Embryonic facial prominence (tissue), 1 donor: ENCODE results near the gene UST.
"Not testable (repeated sequence)": the region's sequence is repeated elsewhere in the genome, so short reads cannot be mapped to it uniquely, and the experiment has no call there.

Experiments used
- DNase-seq: peaks from one replicate; pipeline ENCODE4 v3.0.0-alpha.2; 2016; ENCODE audit errors: extremely low spot score

Gene UST

DNA sequence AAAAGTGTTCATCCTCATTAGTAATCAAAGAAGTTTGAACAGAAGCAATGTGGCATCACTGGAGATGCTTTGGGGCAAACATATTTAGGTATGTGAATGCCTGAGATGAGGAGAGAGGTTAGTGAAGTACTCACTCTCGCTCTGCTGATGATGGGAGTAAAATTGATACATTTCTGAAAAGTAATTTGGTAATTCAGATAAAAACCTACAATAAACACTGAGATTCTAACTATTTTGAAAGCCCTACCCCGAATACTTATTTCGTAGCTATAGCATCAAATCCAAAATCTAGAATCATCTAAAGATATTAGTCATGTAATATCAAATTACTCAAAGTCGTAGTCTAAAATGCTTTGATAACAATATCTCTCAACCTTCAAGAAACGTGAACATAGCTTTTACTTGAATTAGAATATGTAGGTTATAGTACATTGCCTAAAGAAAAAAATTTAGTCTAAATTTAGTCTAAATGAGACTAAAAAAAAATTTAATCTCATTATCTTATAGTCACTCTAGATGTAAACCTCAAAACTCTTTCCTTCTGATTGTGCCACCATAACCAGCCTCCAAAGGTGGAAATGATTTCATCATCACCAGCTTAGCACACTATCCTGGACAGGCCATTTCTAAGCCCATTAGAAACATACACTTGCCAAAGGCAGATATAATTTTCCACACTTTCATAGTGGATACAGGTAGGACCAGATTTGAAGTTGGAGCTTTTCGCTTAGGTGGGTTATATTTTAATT, 338.2 kb downstream of the UST start:
- DNase-seq: no peak

DNA sequence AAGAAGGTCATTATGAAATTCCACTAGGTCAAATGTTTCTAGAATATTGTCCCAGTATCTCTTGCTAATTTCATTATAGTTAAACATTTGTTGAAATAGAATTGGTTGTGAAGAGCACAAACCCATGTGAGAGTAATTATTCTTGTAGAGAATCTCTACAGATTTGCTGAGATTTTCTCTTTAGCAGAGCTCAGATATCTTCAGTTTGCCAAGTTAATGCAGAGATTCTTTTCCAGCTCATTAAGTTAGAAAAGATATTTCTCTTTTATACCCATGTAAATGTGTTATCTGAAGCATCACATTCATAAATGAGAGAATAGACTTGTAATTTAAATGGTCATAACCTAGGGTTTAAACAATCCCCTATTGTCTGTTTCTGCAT, 338.7 kb downstream of the UST start:
- DNase-seq: no peak

DNA sequence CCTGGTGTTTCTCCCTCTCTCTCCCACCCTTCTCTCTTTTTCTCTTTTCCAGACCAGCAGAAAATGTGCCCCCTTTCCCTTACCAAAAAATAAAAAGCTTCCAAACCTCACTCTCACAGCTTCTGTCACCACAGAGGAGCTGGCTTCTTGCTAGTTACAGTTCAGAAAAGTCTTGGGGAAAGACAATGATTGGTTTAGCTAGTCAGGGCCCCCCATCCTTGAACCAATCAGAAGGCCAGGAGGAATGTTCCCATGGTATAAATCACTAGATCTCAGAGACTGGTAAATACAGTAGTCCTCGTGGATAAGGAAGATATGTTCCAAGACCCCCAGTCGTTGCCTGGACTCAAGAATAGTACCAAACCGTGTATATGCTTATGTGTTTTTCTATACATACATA, 339.5 kb downstream of the UST start:
- DNase-seq: no peak

- no peak for DNase-seq
These were observed 341.1 kb downstream of the UST start for GRCh38 chr6:149087898-149088297.

GRCh38 chr6:149088361-149088760, 341.5 kb downstream of the UST start:
- no peak for DNase-seq

DNA sequence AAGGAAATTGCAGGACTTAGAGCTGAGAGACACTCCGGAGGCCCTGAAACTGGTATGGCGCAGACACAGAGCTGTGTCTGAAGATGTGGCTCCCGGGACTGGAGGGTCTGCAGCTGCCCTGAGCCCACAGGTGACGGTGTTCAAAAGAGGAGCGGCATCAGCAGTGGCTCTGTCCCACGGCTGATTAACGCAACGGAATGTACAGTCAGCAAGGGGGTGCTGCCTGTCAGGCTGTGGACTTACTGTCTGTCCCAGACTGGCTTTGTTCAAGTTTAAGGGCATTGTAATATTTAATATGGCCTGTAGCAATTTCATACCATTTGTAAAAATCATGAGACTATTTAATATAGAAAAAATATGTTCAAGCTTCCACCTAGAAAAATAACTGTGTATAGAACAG, 342.7 kb downstream of the UST start:
- DNase-seq: no peak

DNA sequence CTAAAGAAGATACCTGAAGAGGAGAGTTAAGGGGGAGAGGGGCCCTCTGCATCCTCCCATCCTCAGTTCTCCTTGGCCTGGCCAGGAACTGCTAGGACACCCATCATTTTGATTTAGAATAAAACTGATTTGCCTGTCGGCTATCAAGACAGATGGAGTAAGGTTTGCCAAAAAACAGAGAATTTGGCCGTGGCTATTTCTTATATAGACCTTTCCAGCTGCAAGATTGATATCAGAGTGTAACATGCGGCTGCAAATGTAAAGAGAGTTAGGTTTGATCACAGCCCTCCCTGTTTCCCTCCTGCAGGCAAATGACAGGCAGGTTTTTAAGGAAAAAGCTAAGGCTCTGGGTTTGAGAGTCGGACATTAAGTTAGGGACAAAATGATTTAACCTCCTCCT, 344.1 kb downstream of the UST start:
- DNase-seq: no peak

- DNase-seq: no peak
These were observed 346.8 kb downstream of the UST start for GRCh38 chr6:149093643-149094042.

GRCh38 chr6:149094156-149094555, 347.3 kb downstream of the UST start:
- DNase-seq: no peak

GRCh38 chr6:149094934-149095351, 348.1 kb downstream of the UST start:
- no peak for DNase-seq

- DNase-seq: no peak
These were observed 349.0 kb downstream of the UST start for GRCh38 chr6:149095842-149096241.

GRCh38 chr6:149097794-149098193, 351.0 kb downstream of the UST start:
- DNase-seq: no peak

DNA sequence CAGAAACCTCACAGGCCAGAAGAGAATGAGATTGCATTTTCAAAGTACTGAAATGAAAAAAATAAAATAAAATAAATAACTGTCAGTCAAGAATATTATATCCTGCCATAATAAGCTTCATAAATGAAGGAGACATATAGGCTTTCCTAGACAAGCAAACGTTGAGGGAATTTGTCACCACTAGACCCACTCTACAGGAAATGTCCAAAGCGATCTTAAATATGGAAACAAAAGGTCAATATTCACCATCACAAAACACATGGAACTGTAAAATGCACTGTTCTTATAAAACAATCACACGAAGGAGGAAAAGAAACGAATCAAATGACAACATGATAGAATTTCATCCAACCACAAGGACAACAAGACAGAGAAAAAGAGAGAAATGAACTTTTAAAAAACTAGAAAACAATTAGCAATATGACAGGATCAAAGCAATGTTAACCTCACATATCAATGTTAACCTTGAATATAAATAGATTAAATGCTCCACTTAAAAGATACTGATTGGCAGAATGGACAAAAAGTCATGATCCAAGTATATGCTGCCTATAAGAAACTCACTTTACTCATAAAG, 352.0 kb downstream of the UST start:
- DNase-seq: no peak

DNA sequence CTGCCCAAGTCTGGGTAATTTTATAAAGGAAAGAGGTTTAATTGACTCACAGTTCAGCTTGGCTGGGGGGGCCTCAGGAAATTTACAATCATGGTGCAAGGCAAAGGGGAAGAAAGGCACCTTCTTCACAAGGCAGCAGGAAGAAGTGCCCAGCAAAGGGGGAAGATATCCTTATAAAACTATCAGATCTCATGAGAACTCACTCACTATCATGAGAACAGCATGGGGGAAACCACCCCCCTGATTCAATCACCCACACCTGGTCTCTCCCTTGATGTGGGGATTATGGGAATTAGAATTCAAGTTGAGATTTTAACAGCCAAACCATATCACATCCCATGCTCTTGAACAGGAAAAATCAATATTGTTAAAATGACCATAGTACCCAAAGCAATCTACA, 355.5 kb downstream of the UST start:
- DNase-seq: no peak

DNA sequence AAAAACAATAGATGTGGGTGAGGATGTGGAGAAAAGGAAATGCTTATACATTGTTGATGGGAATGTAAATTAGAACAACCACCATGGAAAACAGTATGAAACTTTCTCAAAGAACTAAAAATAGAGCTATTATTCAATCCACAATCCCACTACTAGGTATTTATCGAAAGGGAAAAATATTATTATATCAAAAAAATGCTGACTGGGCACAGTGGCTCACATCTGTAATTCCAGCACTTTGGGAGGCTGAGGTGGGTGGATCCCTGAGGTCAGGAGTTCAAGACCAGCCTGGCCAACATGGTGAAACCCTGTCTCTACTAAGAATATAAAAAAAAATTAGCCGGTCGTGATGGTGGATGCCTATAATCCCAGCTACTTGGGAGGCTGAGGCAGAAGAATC, 357.1 kb downstream of the UST start:
- not testable (repeated sequence) for DNase-seq

- no peak for DNase-seq
These were observed 360.7 kb downstream of the UST start for GRCh38 chr6:149107520-149107919.

- no peak for DNase-seq
These were observed 361.4 kb downstream of the UST start for GRCh38 chr6:149108038-149108748.

- no peak for DNase-seq
These were observed 361.9 kb downstream of the UST start for GRCh38 chr6:149108749-149109100.

GRCh38 chr6:149109397-149110070, 362.7 kb downstream of the UST start:
- DNase-seq: no peak

DNA sequence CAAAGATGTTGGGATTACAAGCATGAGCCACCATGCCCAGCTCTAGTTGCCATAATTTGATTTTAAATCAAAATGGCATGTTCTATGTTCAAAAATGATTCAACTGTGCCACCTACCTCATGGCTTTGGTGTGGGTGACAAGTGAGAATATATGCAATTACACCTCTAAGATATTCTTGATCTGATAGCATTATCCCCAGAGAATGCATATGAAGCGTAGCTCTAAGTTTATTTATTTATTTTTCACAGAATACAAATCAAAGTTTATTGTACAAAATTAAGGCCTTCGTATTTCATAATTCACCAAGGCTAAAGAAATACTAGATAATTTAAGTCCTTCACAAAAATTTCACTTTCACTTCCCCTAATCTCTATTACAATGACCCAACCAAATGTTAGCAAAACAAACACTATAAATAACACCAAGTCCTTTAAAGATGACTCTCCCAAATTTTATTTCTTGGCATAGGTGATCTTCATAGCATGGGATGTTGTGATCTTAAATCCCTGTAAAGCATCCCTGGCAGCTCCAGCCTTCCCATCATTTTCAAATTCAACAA, 364.8 kb downstream of the UST start:
- no peak for DNase-seq

- no peak for DNase-seq
These were observed 366.1 kb downstream of the UST start for GRCh38 chr6:149112976-149113375.

DNA sequence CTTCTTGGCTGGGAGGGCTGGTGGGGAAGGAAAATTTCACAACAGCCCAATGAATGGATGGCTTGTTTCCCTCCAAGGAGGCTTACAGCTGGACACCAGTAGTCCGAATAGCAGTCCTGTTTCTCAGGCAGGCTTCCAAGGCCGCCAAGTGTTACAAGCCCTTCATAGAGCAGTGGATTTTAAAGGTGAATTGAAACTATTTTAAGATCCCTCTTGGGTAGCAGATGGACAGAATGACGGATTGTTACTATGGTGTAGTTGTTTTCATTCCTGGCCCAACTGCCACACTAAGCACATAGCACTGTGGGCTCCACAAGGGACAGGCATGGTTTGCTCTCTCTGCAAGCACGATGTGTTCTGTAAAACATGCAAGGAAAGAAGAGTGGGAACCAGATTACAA, 367.3 kb downstream of the UST start:
- no peak for DNase-seq
